ENCODE results near the gene B9D1.

Gene B9D1

DNA sequence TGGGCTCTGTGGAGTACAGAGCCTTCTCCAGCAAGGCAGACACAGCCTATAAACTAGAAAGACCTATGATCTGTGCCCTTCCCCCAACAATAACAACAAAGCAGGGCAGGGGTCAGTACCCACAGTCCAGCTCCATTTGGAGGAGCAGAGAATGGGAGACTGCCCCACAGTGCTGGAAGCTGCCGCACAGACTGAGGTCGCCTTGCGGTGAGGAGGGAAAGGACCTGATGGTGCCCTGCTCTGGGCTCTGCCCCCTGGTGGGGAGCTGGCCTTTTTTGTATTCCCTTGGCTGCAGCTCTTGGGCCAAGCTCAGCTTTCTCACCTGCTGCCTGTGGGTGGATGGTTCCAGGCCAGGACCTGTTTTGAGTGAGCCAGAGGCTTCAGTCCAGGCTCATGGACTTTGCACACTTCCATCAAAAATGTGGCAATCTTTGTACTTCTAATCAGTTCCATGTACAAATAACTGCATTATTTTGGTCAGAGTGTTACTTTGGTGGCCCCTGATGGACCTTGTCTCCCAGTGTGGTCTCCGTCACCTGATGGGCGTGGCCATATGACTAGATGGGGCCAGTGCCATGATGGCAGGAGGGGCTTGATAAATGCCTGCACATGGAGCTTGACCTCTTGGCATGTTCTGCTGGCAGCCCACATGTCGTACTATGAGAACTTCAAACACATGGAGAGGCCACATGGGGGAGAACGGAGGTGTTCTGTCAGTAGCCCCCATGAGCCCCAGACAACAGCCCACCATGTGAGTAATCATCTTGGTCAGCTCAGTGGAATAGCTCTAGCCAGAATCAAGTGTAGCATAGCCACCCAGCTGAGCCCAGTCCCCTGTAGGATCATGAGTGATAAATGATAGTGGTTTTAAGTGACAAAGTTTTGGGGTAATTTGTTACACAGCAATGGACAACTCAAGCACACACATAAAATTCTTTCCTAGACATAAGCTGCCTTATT, 24.2 kb downstream of the B9D1 start:
- DNase-seq (ENCODE audit: low read depth) = no peak

DNA sequence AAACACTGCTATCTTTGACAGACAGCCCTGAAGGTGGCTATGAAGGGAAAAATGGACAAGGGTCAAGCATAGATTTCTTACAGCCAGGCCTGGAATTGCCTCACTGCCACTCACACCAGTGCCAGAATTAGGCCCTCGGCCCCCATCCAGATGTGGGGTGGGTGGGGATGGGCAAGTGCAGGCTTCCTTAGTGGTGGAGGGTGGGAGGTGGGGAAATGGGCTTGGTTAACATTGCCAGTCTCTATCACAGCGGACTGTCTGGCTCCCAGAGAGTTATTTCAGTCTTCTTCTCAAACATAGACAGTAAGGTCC, 24.9 kb downstream of the B9D1 start:
- DNase-seq (ENCODE audit: low read depth) = no peak

DNA sequence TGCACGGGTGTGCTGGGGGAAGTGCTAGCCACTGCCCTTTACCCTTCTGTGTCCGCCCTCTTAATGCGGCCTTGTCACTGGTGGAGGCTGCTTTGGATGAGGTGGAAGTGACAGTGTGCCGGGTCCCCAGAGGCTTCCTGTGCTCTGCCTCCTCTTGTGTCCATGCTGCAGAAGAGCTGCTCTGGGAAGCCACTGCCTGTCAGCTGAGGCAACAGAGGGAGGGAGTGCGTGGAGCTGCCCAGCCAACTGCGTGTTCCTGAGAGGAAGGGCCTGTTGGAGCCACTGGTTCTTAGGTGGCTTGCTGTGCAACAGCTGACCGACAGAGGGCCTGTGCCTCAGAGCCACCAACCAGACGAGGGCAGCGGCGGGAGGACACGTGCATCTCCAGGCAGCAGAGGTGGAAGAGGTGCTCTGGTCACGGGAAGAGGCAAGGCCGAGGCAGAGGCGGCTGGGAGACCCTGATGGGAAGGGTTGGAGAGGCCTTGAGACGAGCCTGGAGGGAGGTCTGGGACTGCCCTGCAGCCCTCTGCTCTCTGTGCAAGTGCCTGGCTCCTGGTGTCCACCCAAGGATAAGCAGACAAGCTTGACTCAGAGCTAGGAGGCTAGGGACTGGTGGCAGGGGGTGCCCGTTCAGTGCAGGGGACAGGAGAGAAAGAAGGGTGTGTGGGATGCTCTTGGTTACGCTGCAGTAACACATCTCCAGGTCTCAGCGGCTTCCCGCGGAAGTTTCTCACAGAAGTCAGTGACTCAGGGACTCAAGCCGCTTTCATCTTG, 25.4 kb downstream of the B9D1 start:
- DNase-seq (ENCODE audit: low read depth) = no peak

DNA sequence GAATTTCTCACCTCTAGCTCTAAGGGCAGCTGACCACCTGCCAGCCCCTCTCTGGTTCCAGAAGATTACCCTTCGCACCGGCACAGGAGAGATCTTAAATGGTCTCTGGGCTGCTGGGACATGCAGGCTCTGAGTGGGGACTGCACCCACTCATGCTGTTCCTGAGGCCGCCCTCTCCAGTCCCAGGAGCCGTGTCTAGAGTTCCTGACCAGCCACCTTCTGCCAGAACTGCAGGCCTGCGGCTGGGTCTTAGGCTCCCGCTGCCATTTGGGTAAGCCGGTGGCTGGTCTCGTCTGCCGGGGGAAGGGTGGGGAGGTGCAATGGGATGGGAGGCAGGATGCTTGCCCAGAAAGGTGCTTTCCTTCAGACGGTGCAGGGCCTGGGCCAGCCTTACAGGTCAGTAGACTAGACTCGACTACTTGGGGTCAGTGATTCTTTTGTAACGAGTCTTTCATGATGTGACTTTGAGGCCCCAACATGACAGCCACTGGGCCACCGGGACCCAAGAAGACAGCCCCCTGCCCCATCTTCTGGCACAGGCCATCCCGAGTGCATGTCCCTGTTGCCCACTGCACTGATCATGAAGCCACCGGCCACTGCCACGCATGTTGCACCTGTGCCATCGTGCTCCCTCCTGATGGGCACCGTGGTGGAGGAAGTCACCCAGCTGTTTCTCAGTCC, 26.4 kb downstream of the B9D1 start:
- no peak for DNase-seq (ENCODE audit: low read depth)

DNA sequence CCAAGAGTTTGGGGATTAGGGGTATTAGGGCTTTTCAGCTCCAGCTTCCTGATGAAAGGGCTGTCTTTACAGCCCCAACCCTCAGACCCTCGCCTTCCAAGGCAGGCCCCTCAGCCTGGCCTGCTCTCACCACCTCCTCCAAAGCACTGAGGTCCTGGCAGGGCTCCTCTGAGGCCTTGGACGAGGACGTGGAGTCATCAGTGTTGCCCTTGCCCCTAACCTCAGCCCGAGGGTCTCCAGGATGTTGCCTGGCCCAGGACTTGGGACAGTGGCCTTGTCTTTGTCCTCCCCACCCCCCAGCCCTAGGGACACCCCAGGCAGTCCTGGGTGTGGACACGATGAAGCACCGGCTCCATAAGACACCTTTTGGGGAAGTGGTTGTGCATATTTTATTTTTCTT, 28.2 kb downstream of the B9D1 start:
- DNase-seq (ENCODE audit: low read depth) = no peak

DNA sequence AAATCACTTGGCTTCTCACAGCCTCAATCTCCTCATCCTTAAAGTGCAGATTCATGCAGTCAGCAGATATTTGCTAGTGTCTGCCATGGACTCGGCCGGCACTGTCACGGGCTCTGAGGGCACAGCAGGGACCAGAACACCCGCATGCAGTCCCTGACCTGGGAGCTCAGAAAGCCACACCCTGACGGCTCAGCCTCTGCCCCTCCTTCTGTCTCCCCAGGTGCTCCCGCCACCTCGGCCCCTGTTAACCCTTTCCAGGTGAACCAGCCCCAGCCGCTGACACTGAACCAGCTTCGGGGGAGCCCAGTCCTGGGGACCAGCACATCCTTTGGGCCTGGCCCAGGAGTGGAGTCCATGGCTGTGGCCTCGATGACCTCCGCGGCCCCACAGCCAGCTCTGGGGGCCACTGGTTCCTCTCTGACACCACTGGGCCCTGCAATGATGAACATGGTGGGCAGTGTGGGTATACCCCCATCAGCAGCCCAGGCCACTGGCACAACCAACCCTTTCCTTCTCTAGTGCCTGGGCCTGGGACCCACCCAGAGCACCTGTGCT, 28.7 kb downstream of the B9D1 start:
- no peak for DNase-seq (ENCODE audit: low read depth)

DNA sequence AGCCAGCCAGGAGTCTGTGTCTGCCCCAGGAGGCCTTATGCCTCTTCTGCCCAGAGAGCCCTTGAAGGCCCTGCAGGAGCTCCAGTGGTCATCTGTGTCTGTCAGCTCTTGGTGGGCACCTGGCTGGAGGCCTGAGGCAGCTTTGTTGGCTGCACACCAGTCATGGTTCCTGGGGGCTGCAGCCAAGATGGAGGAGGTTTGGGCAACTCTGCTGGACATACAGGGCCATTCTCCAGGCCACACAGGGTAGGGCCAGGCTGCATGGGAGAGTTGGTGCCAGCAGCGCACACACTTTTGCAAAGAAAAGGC, 29.4 kb downstream of the B9D1 start:
- DNase-seq (ENCODE audit: low read depth) = no peak

DNA sequence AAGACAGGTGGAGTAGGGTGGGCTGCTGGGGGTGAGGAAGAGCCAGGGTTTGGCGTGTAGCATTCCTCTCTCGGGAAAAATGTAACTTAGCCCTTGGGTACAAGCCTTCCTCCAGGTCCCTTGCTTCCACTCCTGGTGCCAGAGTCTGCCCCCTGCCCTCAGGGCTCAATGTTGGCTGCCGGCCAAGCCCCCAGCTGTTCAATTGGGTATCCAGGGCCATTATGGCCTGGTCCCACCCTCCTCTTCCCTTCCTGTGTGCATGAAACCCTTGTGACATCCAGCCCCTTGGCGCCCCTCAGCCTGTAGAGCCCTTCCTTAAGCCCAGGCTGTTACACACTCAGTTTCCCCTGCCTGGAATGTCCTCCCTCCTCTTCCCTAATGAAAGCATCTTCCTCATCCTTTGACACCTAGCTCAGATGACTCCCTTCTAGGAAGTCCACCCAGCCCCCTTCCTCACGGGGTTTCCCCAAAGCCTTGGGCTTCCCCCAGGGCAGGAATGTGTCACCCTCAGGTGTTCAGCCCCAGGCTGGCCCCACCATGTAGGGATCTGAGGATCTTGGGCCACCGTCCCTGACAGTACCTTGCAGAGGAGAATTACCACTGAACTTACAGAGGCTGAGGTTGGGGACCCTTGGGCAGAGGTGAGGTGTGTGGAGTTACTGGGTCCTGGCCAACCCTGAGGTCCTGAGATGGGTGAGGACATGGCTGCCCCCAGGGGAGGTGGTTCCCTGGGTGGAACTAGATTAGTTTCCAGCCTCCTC, 30.0 kb downstream of the B9D1 start:
- no peak for DNase-seq (ENCODE audit: low read depth)

DNA sequence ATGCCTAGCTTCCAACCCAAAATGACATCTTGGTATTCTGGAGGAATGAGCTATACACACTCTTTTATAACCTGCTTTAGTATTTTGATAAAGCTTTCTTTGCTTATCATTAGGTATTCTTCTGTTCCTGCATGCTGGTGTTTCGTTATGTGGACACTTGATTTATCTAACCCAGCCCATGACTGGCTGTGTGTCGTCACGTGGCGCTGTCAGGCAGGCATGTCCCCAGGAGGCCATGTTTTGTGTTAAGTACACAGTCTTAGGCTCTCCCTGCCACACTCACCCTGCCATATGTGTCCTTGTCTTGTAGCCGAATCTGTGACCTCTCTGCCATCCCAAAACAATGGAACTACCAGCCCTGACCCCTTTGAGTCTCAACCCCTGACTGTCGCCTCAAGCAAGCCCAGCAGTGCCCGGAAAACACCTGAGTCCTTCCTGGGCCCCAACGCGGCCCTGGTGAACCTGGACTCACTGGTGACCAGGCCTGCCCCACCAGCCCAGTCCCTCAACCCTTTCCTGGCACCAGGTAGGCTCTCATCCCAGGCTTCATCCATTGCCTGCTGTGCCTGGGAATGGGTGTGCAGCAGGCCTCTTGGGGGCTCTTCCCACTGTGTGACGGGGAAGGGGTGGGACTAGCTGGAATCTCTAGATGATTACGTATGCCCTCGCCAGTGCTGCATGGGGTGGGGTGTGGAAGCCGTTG, 30.8 kb downstream of the B9D1 start:
- DNase-seq (ENCODE audit: low read depth) = no peak

DNA sequence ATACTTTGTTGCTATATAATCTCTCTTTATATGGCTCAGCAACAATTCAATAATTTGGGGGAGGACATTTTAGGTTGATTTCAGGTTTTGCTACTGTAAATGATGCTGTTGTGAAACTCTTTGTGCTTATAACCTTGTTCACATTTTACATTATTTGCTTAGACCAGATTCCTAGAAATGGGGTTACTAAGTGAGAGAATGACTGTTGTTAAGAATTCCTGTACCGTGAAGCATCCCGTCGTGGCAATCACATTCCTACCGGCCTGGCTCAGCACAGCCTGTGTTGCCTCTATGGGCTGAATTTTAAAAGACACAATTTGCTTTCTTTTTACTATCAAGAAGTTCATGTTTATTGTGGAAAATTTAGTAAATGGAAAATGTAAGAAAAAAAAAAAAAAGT, 31.4 kb downstream of the B9D1 start:
- DNase-seq (ENCODE audit: low read depth) = peak; percentile 81

DNA sequence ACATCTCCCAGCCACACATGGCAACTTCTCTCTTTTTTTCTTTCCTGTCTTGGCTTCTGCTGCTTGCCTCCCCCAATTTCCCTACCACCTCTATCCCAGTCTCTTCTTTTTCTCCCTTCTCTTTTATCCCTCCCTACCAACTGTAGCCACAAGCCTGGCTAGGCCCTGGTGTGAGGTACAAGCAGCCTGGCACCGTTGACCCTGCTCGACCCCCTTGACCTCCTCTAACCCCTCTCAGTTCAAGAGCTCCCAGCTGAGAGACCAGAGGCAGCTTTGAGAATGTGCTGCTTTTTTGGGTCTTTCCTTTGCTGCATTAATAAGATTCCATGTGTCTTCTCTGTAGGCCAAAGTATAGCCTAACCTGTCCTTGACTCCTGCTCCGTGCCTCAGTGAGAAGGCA, 32.3 kb downstream of the B9D1 start:
- DNase-seq (ENCODE audit: low read depth) = no peak

DNA sequence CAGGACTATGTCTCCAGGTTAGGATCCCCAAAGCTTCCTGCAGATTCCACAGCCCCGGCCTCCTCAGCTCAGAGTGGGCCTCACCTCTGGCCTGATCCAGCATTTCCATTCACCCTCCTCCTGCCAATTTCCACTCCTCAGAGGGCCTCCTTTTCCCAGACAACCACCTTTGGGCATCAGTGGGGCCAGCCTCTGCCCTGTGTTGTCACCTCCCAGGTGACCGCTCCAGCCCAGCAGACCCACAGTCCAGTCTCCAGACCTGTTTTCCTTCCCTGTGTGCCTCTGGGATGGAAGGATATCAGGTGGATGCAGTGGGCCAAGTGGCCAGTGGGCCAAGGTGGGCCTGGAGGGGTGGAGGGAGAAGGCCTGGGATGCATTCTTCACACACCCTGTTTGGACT, 32.7 kb downstream of the B9D1 start:
- no peak for DNase-seq (ENCODE audit: low read depth)

DNA sequence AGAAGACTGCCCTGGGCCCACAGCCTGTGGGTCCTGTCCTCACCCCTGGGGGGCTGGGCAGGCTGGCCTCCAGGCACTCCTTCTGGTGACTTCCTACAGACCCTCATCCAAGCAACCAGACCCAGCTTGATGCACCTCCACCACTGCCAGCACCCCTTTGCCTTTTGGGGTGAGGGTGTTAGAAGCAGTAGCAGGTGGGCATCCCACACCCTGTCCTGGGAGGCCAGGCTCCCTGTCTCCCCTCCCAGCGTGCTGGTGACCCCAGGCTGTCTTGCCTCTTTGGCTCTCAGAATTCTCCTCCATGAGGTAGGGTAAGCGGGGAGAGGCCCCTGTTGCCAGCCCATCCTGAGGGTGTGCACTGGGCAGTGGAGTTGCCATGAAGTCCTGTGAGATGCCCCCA, 33.4 kb downstream of the B9D1 start:
- DNase-seq (ENCODE audit: low read depth) = no peak

DNA sequence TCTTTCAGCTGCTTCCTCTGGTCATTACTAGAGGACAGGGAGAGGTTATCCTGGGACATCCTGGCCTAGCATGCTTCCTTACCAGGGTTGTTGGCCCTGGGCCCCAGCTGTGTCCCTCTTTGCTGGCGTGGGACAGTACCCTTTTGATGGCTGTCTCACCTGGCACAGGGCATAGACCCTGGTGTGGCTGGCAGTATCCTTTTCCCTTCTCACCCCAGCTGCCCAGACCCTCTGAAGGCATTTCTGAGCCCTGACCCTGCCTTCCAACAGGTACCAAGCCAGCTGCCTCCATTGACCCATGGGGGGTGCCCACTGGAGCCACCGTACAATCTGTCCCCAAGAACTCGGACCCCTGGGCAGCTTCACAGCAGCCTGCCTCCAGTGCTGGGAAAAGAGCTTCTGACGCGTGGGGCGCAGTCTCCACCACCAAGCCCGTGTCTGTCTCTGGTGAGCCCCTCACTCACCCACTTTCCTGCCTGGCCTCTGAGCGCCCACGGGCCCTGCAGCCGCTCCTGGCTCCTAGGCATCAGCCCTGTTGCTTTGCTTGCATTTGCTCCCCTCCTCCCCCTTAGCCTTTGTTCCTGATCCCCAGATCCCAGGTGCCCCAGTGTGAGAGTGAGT, 34.0 kb downstream of the B9D1 start:
- DNase-seq (ENCODE audit: low read depth) = no peak

DNA sequence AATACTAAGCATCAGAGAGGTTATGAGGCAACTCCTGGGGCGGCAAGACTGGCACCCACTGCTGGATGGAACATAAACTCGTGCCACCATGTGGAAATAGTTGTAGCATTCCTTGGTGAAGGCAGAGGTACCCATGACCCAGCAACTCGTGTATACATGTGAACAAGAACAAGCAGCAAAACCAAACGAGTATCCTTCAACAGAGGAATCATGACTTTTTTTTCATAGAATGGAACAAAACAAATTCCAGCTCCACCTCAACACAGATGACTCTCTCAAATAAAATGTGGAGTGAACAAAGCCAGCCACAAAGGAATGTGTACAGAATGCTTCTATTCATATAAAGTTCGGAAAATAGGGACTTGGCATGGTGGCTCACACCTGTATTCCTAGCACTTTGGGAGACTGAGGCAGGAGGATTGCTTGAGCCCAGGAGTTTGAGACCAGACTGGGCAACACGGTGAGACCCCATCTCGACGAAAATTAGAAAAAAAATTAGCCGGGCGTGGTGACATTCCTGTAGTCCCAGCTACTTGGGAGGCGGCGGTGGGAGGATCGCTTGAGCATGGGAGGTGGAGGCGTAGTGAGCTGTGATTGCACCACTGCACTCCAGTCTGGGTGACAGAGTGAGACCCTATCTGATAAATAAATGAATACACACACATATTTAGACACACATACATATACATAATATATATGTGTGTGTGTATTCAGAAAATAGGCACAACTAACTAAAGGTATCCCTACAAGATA, 35.3 kb downstream of the B9D1 start:
- DNase-seq (ENCODE audit: low read depth) = peak; percentile 80

DNA sequence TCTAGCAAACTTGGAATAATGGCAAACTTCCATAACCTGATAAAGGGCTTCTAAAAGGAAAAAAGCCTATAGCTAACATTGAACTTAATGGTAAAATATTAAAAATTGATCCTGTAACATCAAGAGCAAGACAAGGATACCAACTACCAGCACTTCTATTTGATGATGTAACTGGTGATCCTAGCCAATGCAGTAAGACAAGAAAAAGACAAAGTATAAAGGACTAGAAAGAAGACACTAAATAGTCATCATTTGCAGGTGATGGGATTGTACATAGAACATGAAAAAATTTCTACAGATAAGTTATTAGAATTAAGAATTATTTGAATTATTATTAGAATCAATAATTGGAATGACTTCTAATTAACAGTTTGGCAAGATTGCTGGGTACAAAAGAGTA, 37.0 kb downstream of the B9D1 start:
- no peak for DNase-seq (ENCODE audit: low read depth)

DNA sequence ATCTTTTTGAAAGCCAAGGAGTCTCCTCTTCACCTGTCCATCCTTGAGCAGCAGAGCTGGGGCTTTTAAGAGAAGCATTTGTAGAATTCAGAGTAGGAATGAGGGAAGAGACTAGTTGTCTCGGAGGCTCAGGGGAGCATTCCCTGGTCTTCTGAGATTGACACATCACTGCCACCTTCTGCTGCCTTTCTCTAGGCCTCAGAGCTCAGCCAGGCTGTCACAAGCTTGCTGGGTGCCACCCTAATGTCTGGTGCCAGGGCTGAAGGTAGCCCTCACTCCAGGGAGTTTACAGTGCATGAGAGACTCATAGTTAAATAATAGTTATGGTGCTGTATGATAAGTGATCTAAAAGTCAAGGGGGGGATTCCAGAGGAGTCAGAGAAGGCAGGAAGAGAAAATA, 39.7 kb downstream of the B9D1 start:
- DNase-seq (ENCODE audit: low read depth) = no peak

DNA sequence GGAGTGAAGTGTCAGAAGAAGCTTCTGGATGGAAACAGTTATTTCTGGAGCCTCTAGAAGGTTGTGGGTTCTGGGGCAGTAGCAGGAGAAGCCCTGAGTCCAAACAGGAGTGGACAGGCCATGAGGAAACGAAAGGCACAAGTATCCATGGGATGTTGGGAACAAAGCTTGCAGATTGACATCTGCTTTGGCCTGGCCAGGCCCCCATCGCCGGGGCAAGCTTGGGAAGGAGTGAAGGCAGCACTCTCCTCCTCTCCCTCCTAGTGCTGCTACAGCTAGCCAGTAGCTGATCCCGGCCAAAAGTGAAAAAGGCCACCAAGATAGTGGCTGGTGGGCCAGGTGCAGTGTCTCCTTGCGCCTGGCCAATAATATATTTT, 40.4 kb downstream of the B9D1 start:
- DNase-seq (ENCODE audit: low read depth) = no peak

DNA sequence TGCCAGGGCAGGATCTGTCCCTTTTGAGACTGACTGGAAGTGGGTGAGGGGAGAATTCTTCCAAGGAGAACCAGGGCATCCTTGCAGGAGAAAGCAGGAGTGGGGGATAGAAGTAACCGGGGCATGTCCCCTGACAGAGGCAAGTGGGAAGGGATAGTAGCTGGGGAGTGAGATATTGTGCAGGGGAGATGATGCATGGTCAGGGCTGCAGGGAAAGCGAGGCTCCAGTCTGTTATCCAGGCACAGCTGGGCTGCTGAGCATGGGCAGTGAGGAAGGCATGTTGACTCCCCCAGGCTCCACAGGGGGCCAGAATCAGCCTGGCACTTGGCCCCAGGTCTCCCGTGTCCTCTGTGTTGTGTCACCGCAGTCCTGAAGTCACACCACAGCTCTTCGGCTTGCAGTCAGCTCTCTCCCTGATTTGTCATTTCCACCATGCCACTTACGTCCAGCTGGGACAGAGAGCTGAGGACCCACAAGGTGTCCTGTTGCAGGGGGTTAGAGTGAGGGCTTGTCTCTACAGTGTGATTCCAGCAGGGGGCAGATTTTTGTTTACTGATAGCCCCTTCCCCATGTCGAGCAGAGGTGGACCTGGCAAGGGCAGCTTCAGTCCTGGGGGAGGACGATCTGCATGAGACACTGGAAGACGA, 40.9 kb downstream of the B9D1 start:
- no peak for DNase-seq (ENCODE audit: low read depth)

DNA sequence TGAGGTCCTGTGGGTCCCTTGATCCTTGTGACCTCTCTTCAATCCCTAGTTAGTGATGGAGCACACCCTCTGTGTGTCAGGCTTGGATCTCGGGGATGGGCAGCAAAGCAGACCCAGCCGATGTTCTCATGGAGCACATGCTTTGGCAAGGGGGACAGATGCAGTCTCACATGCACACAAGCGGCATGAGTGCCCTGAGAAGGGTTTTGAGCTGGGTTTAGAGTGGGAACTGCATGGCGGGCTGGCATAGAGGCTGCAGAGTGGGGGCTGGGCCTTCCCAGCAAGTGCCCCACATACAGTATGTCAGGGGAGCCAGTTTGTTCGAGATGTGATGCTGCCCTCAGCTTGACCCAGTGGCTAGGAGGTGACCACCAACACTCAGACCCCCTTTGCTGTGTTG, 41.6 kb downstream of the B9D1 start:
- DNase-seq (ENCODE audit: low read depth) = no peak

All from HS-5 (cell line).